ENCODE measurements around the gene OLFML3. TPM values are rescaled to one million over a fixed set of nuclear protein-coding genes. Genes with fewer than 3 reads are reported as not detected.

OLFML3 gene
- polyA plus RNA-seq, 12 donors: 111 to 231 (median 168) TPM; not detected in 1

- no peak for DNase-seq
These were observed 43.6 kb downstream of the OLFML3 start for GRCh38 chr1:114022877-114023276.

- no peak for DNase-seq
These were observed 44.1 kb downstream of the OLFML3 start for GRCh38 chr1:114023377-114023776.

- no peak for DNase-seq
These were observed 44.8 kb downstream of the OLFML3 start for GRCh38 chr1:114024049-114024448.

- DNase-seq: no peak
These were observed 46.5 kb downstream of the OLFML3 start for GRCh38 chr1:114025609-114026401.

GRCh38 chr1:114026797-114027196, 47.5 kb downstream of the OLFML3 start:
- no peak for DNase-seq

Other genes with a start within 250 kb of the OLFML3 start
- gene PHTF1, start 220.0 kb upstream of the OLFML3 start, polyA plus RNA-seq (ENCODE audit: insufficient read length in 12 of 12): 10 to 100 TPM in 10 of 12 donors, 1 to 10 TPM in 1, not detected in 1; 3.0 to 16.4 (median 13.0) TPM
- 10 to 100 TPM in 10 of 12 donors, 1 to 10 TPM in 1, not detected in 1; 9.8 to 18.1 (median 14.8) TPM for gene RSBN1, start 167.0 kb upstream of the OLFML3 start, polyA plus RNA-seq (ENCODE audit: insufficient read length in 12 of 12)
- 1 to 10 TPM in 1 of 12 donors, under 1 TPM in 9, not detected in 2; 0.14 to 2.6 (median 0.31) TPM for gene PTPN22, start 107.8 kb upstream of the OLFML3 start, polyA plus RNA-seq (ENCODE audit: insufficient read length in 12 of 12)
- gene BCL2L15, start 91.9 kb upstream of the OLFML3 start, polyA plus RNA-seq (ENCODE audit: insufficient read length in 12 of 12): 1 to 10 TPM in 1 of 12 donors, under 1 TPM in 9, not detected in 2; 0.11 to 1.6 (median 0.46) TPM
- gene AP4B1, start 74.7 kb upstream of the OLFML3 start, polyA plus RNA-seq (ENCODE audit: insufficient read length in 12 of 12): 10 to 100 TPM in 11 of 12 donors, not detected in 1; 16.6 to 48.7 (median 24.1) TPM
- 10 to 100 TPM in 3 of 12 donors, 1 to 10 TPM in 8, not detected in 1; 4.3 to 13.8 (median 9.3) TPM for gene DCLRE1B, start 74.1 kb upstream of the OLFML3 start, polyA plus RNA-seq (ENCODE audit: insufficient read length in 12 of 12)
- 10 to 100 TPM in 11 of 12 donors, not detected in 1; 27.7 to 37.7 (median 33.5) TPM for gene HIPK1, start 50.1 kb upstream of the OLFML3 start, polyA plus RNA-seq (ENCODE audit: insufficient read length in 12 of 12)
- 1 to 10 TPM in 9 of 12 donors, under 1 TPM in 2, not detected in 1; 0.94 to 3.5 (median 1.8) TPM for gene SYT6, start 174.4 kb downstream of the OLFML3 start, polyA plus RNA-seq (ENCODE audit: insufficient read length in 12 of 12)